ENCODE data around the gene ALDH3B1. TPM values are rescaled to one million over a fixed set of nuclear protein-coding genes. Genes with fewer than 3 reads are reported as not detected.

ALDH3B1 gene
- total RNA-seq, 2 donors from 2014 or later = 15.2 to 18.4 TPM

- H3K27ac ChIP-seq = no peak overlapping the region
- no peaks in the 10 kb centered on the region for H3K9me3 ChIP-seq
- no peak for ATAC-seq
- no peak for DNase-seq
- no peak for TF ChIP-seq CTCF (IDR thresholded peaks at IDR 0.05)
- no peak for TF ChIP-seq POLR2A (IDR thresholded peaks at IDR 0.05)
- 79 to 87% methylated on average over 5 of the region's 5 CpGs for WGBS, 2 donors
- H3K36me3 ChIP-seq (replicated peaks in 1 of 2; ENCODE audit: insufficient read depth in 1 of 2, low read depth in 2 of 2) = peaks cover 0 to 65% of the 10 kb centered on the region in 2 donors
- H3K4me1 ChIP-seq = no peaks in the 10 kb centered on the region
- intact Hi-C loops (cut with DNase I) = no loop called here
- no peaks in the 10 kb centered on the region for H3K27me3 ChIP-seq
- H3K4me3 ChIP-seq = no peak overlapping the region
These were observed 55.7 kb downstream of the ALDH3B1 start for GRCh38 chr11:68065841-68066240.

GRCh38 chr11:68066742-68067141 lies 56.6 kb downstream of the ALDH3B1 start:
- Histone ChIP-seq H3K27ac (no peak overlapping the region), H3K4me3 (no peak overlapping the region), H3K36me3 (replicated peaks in 1 of 2; ENCODE audit: insufficient read depth in 1 of 2, low read depth in 2 of 2) (peaks cover 0 to 62% of the 10 kb centered on the region in 2 donors), H3K27me3 (no peaks in the 10 kb centered on the region), H3K9me3 (no peaks in the 10 kb centered on the region), H3K4me1 (no peaks in the 10 kb centered on the region)
- intact Hi-C loops (cut with DNase I) = no loop called here
- DNase-seq (no peak), ATAC-seq (no peak)
- TF ChIP-seq POLR2A (IDR thresholded peaks at IDR 0.05) (no peak), CTCF (IDR thresholded peaks at IDR 0.05) (no peak)
- WGBS, 2 donors = 84 to 94% methylated on average over 3 of the region's 3 CpGs

GRCh38 chr11:68067991-68068390 lies 57.9 kb downstream of the ALDH3B1 start:
- no peak overlapping the region for H3K27ac ChIP-seq
- H3K36me3 ChIP-seq (replicated peaks in 1 of 2; ENCODE audit: insufficient read depth in 1 of 2, low read depth in 2 of 2) = peaks cover 0 to 58% of the 10 kb centered on the region in 2 donors
- H3K4me3 ChIP-seq = no peak overlapping the region
- ATAC-seq (no peak), DNase-seq (no peak)
- 90 to 92% methylated on average over 5 of the region's 5 CpGs for WGBS, 2 donors
- H3K27me3 ChIP-seq = no peaks in the 10 kb centered on the region
- intact Hi-C loops (cut with DNase I) = no loop called here
- H3K4me1 ChIP-seq = no peaks in the 10 kb centered on the region
- no peaks in the 10 kb centered on the region for H3K9me3 ChIP-seq
- no peak for TF ChIP-seq POLR2A (IDR thresholded peaks at IDR 0.05)
- no peak for TF ChIP-seq CTCF (IDR thresholded peaks at IDR 0.05)

GRCh38 chr11:68071281-68072048 lies 61.3 kb downstream of the ALDH3B1 start:
- 66 to 90% methylated on average over 2 to 3 of the region's 3 CpGs for WGBS, 2 donors
- peaks cover 6% of the 10 kb centered on the region for H3K4me1 ChIP-seq
- no peak for DNase-seq
- no peak for ATAC-seq
- no peaks in the 10 kb centered on the region for H3K27me3 ChIP-seq
- H3K9me3 ChIP-seq = no peaks in the 10 kb centered on the region
- peaks cover 0 to 39% of the 10 kb centered on the region in 2 donors for H3K36me3 ChIP-seq (replicated peaks in 1 of 2; ENCODE audit: insufficient read depth in 1 of 2, low read depth in 2 of 2)
- intact Hi-C loops (cut with DNase I) = no loop called here
- no peak for TF ChIP-seq CTCF (IDR thresholded peaks at IDR 0.05)
- TF ChIP-seq POLR2A (IDR thresholded peaks at IDR 0.05) = no peak
- H3K4me3 ChIP-seq = no peak overlapping the region
- H3K27ac ChIP-seq = no peak overlapping the region

All from body of pancreas (tissue), 4 donors.